ENCODE results near the gene AHRR. TPM values are rescaled to one million over a fixed set of nuclear protein-coding genes. Genes with fewer than 3 reads are reported as not detected.
A peak's percentile ranks its signal among the peaks of the same experiment; 100 is the strongest.

The AHRR gene
- total and polyA plus RNA-seq, 12 donors = 0.07 to 1.2 (median 0.33) TPM; not detected in 2

DNA sequence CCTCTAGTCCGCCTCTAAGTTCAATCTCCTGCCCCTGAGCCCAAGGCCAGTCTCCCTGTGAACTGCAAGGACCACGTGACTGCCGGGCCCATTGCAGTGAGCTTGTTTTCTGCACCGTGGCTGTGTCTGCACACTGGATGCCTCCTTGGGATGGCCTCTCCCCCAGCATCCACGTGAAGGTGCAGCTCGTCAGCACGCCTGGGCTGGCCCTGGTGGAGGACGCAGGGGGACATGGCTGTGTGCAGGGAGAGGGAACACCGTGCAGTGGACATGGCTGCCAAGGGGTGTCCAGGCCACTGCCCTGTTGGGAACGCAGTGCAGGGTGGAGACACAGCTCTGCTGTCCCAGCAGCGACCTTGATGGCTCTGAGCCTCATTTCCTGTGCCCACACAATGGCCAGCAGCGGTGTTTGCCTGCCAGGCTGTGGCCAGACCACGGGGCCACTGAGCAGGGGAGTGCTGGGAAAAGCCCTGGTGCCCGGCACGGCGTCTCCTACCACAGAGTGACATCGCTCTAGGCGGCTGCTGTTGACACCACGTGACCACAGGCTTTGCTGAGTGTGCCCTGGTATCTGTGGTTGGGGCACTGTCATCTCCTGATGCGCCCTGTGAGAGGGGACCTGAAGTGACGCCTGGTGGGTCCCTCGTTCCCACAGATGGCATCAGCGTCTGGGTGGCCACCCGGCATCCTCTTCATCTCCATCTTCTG, 94.6 kb downstream of the AHRR start:
- WGBS, 2 donors = 88 to 89% methylated on average over 24 of the region's 24 CpGs
- TF ChIP-seq, protein P1, sequence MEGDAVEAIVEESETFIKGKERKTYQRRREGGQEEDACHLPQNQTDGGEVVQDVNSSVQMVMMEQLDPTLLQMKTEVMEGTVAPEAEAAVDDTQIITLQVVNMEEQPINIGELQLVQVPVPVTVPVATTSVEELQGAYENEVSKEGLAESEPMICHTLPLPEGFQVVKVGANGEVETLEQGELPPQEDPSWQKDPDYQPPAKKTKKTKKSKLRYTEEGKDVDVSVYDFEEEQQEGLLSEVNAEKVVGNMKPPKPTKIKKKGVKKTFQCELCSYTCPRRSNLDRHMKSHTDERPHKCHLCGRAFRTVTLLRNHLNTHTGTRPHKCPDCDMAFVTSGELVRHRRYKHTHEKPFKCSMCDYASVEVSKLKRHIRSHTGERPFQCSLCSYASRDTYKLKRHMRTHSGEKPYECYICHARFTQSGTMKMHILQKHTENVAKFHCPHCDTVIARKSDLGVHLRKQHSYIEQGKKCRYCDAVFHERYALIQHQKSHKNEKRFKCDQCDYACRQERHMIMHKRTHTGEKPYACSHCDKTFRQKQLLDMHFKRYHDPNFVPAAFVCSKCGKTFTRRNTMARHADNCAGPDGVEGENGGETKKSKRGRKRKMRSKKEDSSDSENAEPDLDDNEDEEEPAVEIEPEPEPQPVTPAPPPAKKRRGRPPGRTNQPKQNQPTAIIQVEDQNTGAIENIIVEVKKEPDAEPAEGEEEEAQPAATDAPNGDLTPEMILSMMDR (IDR thresholded peaks at IDR 0.05) = no peak
- no peaks in the 10 kb centered on the region for H3K9me3 ChIP-seq
- H3K36me3 ChIP-seq = no peaks in the 10 kb centered on the region
- peak overlapping the region in 1 of 10 donors; percentile 35 for H3K27ac ChIP-seq
- peaks cover 0 to 5% (median 0%) of the 10 kb centered on the region in 7 donors for H3K27me3 ChIP-seq
- ATAC-seq (peak in 3 of 8 donors; percentile 17 to 57 (median 22)), DNase-seq (no peak)
- intact Hi-C loops (cut with DNase I) = no loop called here
- peaks cover 0 to 8% (median 0%) of the 10 kb centered on the region in 9 donors for H3K4me1 ChIP-seq
- no peak overlapping the region for H3K4me3 ChIP-seq

DNA sequence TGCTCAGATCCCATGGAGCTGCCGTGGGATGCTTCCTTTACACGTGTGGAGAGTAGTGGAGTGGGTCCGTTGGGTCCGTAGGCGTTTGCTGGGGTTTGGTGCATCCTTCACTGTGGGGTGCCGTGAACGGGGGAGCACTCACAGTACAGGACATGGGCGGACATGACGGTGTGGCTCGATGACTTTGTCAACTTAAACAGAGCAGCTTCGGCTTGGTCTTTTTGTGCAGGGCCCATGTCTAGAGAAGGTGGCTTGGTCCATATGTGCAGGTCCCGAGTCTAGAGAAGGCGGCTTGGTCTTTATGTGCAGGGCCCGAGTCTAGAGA, 95.1 kb downstream of the AHRR start:
- H3K27ac ChIP-seq = no peak overlapping the region
- H3K4me3 ChIP-seq = no peak overlapping the region
- DNase-seq = no peak
- no peaks in the 10 kb centered on the region for H3K36me3 ChIP-seq
- no peaks in the 10 kb centered on the region for H3K9me3 ChIP-seq
- TF ChIP-seq, protein P1 (IDR thresholded peaks at IDR 0.05) = no peak
- WGBS, 2 donors = 97% methylated on average over 14 of the region's 14 CpGs
- peaks cover 0 to 6% (median 0%) of the 10 kb centered on the region in 7 donors for H3K27me3 ChIP-seq
- no peak for ATAC-seq
- intact Hi-C loops (cut with DNase I) = no loop called here
- H3K4me1 ChIP-seq = peaks cover 0 to 8% (median 0%) of the 10 kb centered on the region in 9 donors

DNA sequence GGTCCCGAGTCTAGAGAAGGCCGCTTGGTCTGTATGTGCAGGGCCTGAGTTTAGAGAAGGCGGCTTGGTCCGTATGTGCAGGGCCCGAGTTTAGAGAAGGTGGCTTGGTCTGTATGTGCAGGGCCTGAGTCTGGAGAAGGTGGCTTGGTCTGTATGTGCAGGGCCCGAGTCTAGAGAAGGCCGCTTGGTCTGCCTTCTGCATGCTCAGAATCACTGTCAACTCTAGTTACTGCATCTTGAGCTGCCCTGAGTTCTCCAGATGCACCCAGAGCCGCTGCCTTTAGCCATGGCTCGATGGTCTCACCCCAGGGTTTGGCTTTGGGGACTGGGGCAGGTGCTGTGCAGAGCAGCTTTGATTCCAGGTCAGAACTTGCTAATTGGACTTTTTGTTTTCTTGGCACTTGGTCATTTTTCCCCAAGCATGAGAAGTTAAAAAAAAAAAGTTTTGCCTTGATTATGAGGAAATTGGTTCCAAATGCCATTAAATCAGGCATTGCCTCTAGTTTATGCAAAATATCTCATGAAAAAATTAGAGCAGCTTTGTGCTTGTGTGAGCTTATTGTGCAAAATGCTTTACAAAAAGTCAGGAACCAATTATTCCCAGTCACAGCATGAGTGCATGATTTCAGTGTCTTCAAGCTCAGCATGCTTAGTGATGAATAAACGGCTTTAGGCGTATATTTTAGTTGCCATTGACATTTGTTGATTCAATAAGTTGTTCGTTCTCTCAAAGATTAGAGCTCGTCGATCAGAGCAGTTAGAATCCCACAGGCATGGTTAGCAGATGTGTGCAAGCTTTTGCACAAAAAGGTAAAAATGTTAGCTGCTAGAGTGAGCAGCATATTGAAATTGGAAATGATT, 96.0 kb downstream of the AHRR start:
- H3K4me3 ChIP-seq = no peak overlapping the region
- ATAC-seq (no peak), DNase-seq (no peak)
- TF ChIP-seq, protein P1 (IDR thresholded peaks at IDR 0.05) = no peak
- H3K9me3 ChIP-seq = no peaks in the 10 kb centered on the region
- H3K27me3 ChIP-seq = peaks cover 0 to 6% (median 0%) of the 10 kb centered on the region in 7 donors
- H3K27ac ChIP-seq = no peak overlapping the region
- no peaks in the 10 kb centered on the region for H3K36me3 ChIP-seq
- intact Hi-C loops (cut with DNase I) = no loop called here
- 89% methylated on average over 14 of the region's 14 CpGs for WGBS, 2 donors
- H3K4me1 ChIP-seq = peaks cover 0 to 8% (median 0%) of the 10 kb centered on the region in 9 donors

DNA sequence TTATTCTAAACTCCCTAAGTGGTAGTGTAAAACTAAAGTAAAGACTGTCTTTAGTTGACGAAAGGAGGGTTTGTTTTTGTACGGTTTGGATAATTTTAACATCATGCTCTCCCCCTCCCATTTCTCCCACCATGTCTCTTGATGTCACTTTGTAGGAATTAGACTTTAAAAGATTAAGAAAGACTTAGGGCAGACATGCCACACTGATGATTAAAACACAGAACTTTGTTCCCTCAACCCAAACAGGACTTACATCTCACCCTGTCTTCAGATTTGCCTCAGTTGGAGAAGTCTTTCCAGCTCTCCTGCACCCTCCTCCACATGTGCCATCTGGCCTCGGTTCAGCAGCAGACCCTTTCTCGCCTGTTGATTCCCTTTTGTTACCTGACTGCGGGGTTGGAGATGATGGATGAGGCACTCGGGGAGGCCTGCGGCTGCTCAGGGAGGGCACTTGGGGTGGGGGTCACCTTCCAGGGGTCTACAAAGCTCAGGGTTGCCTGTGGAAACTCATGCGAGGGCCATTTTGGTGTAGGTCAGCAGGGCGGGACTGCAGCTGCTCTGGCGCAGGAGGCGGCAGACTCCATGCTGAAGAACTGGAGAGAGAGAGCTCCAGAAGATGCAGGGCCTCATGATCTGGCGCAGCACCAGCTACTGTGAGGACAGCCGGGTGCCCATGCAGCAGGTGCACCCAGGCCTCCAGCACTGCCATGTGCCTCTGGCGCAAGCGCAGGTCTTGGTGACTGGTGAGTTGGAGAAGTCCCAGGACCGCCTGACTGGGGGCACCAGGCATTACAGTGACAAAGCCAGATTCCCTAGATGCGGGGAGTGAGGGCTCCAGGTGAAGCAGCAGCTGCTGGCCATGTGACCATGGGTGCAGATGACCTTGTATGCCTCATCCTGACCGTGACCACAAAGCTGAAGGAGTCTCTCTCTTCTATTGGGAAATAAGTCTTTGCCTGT, 96.9 kb downstream of the AHRR start:
- intact Hi-C loops (cut with DNase I) = no loop called here
- no peaks in the 10 kb centered on the region for H3K9me3 ChIP-seq
- H3K27ac ChIP-seq = no peak overlapping the region
- peaks cover 0 to 8% (median 0%) of the 10 kb centered on the region in 9 donors for H3K4me1 ChIP-seq
- TF ChIP-seq, protein P1 (IDR thresholded peaks at IDR 0.05) = no peak
- peaks cover 0 to 6% (median 0%) of the 10 kb centered on the region in 7 donors for H3K27me3 ChIP-seq
- 85 to 86% methylated on average over 18 of the region's 18 CpGs for WGBS, 2 donors
- no peak overlapping the region for H3K4me3 ChIP-seq
- H3K36me3 ChIP-seq = no peaks in the 10 kb centered on the region
- no peak for DNase-seq
- ATAC-seq = no peak

Measured in heart right ventricle (tissue), 16 donors.